ENCODE results near the gene ADM.
"Not testable (repeated sequence)": the region's sequence is repeated elsewhere in the genome, so short reads cannot be mapped to it uniquely, and the experiment has no call there.

ADM gene

GRCh38 chr11:10304495-10305261 lies at the start of gene ADM:
Gene ADM (plus strand): TSS chr11:10305073. CDS start chr11:10305701, 628 bp downstream.
- DNase-seq (ENCODE audit: low read depth) = no peak

- no peak for DNase-seq (ENCODE audit: low read depth)
Measured at GRCh38 chr11:10255388-10256125, 49.3 kb upstream of the ADM start.

- DNase-seq (ENCODE audit: low read depth) = no peak
Measured at GRCh38 chr11:10257478-10257877, 47.4 kb upstream of the ADM start.

GRCh38 chr11:10261821-10262220 lies 43.1 kb upstream of the ADM start:
- no peak for DNase-seq (ENCODE audit: low read depth)

GRCh38 chr11:10263929-10264328 lies 40.9 kb upstream of the ADM start:
- peak; percentile 94 for DNase-seq (ENCODE audit: low read depth)

GRCh38 chr11:10264716-10265115 lies 40.2 kb upstream of the ADM start:
- not testable (repeated sequence) for DNase-seq (ENCODE audit: low read depth)

GRCh38 chr11:10265936-10266335 lies 38.9 kb upstream of the ADM start:
- DNase-seq (ENCODE audit: low read depth) = peak; percentile 61

- DNase-seq (ENCODE audit: low read depth) = peak; percentile 8
Measured at GRCh38 chr11:10267821-10268220, 37.1 kb upstream of the ADM start.

GRCh38 chr11:10268746-10269488 lies 36.0 kb upstream of the ADM start:
- DNase-seq (ENCODE audit: low read depth) = peak; percentile 41

- DNase-seq (ENCODE audit: low read depth) = peak; percentile 75
Measured at GRCh38 chr11:10272132-10272531, 32.7 kb upstream of the ADM start.

GRCh38 chr11:10273738-10274137 lies 31.1 kb upstream of the ADM start:
- DNase-seq (ENCODE audit: low read depth) = no peak

- DNase-seq (ENCODE audit: low read depth) = no peak
Measured at GRCh38 chr11:10274726-10275125, 30.1 kb upstream of the ADM start.

- peak; percentile 81 for DNase-seq (ENCODE audit: low read depth)
Measured at GRCh38 chr11:10275714-10276113, 29.2 kb upstream of the ADM start.

- no peak for DNase-seq (ENCODE audit: low read depth)
Measured at GRCh38 chr11:10282117-10282516, 22.8 kb upstream of the ADM start.

GRCh38 chr11:10283991-10284390 lies 20.9 kb upstream of the ADM start:
- no peak for DNase-seq (ENCODE audit: low read depth)

- no peak for DNase-seq (ENCODE audit: low read depth)
Measured at GRCh38 chr11:10285148-10285802, 19.6 kb upstream of the ADM start.

GRCh38 chr11:10287140-10287539 lies 17.7 kb upstream of the ADM start:
- no peak for DNase-seq (ENCODE audit: low read depth)

- DNase-seq (ENCODE audit: low read depth) = no peak
Measured at GRCh38 chr11:10287766-10288715, 16.8 kb upstream of the ADM start.

- DNase-seq (ENCODE audit: low read depth) = no peak
Measured at GRCh38 chr11:10288881-10289764, 15.8 kb upstream of the ADM start.

- DNase-seq (ENCODE audit: low read depth) = no peak
Measured at GRCh38 chr11:10289765-10290380, 15.0 kb upstream of the ADM start.
